GM13976 (cell line): Measurements from ENCODE around the gene SYTL2.

Experiments
- DNase-seq: peaks from one replicate; pipeline ENCODE4 v3.0.0; 2012; ENCODE audit warnings: low spot score
- in situ Hi-C: fragments of 300-500 bp; cut with MboI; formaldehyde crosslinking; loops from one replicate; pipeline ENCODE4 v1.12.0; 2022; ENCODE audit warnings: low sequenced_read_pairs, mixed read lengths, inconsistent platforms; ENCODE audit not compliant: unreplicated experiment
- TF ChIP-seq, protein P1 (sequence below): IDR thresholded peaks from 2 replicates; pipeline ENCODE4 v1.5.1; 2012; ENCODE audit warnings: borderline replicate concordance, mild to moderate bottlenecking; ENCODE audit not compliant: insufficient read depth; ENCODE audit errors: extremely low read depth, missing control alignments, control extremely low read depth

SYTL2 gene

DNA sequence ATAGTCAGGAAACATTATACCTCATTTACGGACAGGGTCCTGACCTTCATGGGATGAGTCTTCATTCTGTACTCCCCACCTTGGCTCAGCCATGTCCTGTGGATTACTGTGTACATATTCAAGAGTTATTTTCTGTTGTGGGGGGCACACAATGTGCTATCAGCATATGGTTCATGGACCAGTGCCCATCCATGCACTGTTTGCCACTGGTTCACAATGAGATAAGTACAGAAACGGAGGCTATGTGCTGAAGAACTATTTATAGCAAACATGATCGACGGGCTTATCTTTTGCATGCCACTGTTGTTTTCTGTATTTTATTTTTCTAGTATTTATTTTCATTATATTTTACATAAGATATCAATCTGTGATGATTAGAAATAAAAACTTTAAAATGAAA, 68.6 kb downstream of the SYTL2 start:
- TF ChIP-seq, protein P1, sequence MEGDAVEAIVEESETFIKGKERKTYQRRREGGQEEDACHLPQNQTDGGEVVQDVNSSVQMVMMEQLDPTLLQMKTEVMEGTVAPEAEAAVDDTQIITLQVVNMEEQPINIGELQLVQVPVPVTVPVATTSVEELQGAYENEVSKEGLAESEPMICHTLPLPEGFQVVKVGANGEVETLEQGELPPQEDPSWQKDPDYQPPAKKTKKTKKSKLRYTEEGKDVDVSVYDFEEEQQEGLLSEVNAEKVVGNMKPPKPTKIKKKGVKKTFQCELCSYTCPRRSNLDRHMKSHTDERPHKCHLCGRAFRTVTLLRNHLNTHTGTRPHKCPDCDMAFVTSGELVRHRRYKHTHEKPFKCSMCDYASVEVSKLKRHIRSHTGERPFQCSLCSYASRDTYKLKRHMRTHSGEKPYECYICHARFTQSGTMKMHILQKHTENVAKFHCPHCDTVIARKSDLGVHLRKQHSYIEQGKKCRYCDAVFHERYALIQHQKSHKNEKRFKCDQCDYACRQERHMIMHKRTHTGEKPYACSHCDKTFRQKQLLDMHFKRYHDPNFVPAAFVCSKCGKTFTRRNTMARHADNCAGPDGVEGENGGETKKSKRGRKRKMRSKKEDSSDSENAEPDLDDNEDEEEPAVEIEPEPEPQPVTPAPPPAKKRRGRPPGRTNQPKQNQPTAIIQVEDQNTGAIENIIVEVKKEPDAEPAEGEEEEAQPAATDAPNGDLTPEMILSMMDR = no peak
- in situ Hi-C loops = no loop called here
- no peak for DNase-seq

DNA sequence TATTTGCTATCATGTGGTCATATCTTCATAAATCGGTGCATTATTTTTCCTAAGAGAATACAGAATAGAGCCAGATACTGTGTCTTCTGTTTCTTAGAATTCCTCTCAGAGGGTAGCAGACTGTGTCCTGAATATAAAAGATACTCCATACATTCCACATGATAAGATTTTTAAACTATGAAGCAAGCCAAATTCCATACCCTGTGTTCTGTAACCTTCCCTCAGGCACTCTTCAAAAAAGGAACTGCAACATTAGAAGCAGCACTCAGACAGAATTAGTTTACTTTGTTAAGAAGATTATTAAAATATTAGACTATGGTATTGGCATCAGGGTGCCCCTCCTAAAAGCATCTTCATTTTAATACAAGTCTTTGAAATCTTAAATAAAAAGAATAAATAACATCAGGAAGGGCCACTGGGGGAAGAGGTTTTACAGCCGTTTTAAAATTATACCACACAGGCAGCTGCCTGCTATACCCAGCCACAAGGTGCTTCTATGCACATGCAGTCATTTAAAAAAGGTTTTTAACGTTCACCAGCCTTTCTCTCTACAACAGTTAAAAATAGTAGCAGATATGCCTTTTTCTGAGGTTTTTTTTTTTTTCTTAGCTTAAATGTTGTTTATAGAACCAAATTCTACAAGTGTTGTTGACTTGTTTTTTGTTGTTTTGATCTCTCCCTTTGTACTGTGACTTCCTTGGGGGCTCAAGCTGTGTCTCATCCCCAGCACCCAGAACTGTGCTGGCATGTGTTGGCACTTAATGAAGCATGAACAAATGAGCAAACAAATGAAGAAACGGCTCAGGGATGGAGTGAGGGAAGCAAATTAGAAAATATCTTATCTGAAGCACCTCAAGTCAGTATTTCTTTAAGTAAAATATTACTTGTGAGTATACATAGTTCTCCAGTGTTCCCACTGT, 70.2 kb downstream of the SYTL2 start:
- in situ Hi-C loops = no loop called here
- TF ChIP-seq, protein P1 = no peak
- no peak for DNase-seq

DNA sequence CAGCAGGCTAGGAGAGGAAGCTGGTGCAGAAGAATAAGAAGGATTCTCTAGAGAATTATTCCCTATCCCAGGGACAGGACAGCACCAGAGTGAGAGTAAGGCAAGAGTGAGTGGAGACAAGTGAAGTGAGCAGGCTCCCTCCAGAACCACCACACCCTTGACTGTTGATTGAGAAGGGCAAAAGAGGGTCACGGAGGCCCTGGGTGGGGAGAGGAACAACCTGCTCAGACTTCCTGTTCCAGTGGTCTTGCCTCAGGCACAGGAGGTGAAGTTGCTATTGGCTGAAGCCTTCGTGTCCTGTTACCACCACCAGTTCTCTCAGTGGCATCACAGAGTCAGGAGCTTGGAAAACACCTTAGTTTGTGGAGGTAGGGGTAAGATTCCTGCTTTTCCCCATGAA, 73.2 kb downstream of the SYTL2 start:
- DNase-seq = no peak
- TF ChIP-seq, protein P1 = no peak
- in situ Hi-C loops = no loop called here

- TF ChIP-seq, protein P1 = no peak
- in situ Hi-C loops = no loop called here
- no peak for DNase-seq
Observed at GRCh38 chr11:85735876-85736460, 75.0 kb downstream of the SYTL2 start.

DNA sequence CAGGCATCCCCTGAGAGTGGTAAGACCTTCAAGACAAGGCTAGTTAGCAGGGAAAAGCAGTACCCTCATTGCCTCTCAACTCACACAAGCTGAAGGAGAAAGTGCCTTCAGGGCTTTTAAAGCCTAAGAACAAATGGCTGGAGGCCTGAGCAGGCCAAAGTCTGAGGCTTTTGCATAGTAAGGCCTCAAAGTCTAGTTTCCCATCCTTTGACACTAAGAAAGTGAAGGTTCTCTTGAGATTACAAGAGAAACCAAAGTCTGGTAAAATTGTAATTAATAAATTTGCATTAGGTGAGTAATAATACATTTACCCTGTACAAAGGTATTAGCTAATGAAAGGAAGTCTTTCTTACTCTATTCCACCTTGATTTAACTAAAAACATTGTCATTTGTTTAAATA, 78.0 kb downstream of the SYTL2 start:
- no peak for DNase-seq
- in situ Hi-C loops = no loop called here
- TF ChIP-seq, protein P1 = no peak

GRCh38 chr11:85726381-85726780, 84.6 kb downstream of the SYTL2 start:
- in situ Hi-C loops = no loop called here
- TF ChIP-seq, protein P1 = no peak

More at GRCh38 chr11:85726381-85726780, 84.6 kb downstream of the SYTL2 start:
- DNase-seq = no peak
